ENCODE measurements around the gene DOCK4. TPM values are rescaled to one million over a fixed set of nuclear protein-coding genes. Genes with fewer than 3 reads are reported as not detected.

The DOCK4 gene
- polyA plus RNA-seq, 1 donor (not counting 4 experiments of a cell fraction or from before 2014, with no cell fraction given), result 13.9 TPM

DNA sequence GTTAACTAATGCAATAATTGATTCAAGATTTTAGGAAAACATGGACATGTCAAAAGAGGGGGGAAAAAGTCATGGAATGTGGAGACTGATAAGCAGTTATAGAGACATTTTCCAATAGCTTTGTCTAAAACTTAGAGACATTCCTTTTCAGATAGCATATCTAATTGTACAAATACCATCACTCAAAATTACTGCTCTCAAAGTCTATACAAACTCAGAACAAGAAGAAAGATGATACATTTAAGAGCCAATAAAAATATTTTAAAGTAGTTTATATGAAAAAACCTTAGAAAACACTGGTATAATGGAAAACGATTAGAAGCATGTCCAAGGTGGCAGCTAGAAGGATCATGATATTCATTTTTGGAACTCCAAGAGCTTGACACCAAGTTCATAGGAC, 146.5 kb downstream of the DOCK4 start:
- H4K20me1 ChIP-seq (ENCODE audit: control insufficient read depth, extremely low read depth, insufficient read depth, low read length), result no peaks in the 10 kb centered on the region
- no peaks in the 10 kb centered on the region for H3K36me3 ChIP-seq (ENCODE audit: control insufficient read depth in 2 of 2, extremely low read depth in 1 of 2, insufficient read depth in 2 of 2, low read length in 2 of 2)
- H3K27me3 ChIP-seq (ENCODE audit: control insufficient read depth, extremely low read depth, insufficient read depth, low read length), result no peaks in the 10 kb centered on the region
- dilution Hi-C loops (cut with MboI; ENCODE audit: extremely low pct_ligation_motif_present, low sequenced_read_pairs), result no loop called here
- no peaks in the 10 kb centered on the region for H3K4me1 ChIP-seq (ENCODE audit: control insufficient read depth, extremely low read depth, insufficient read depth, low read length)
- peaks cover 14% of the 10 kb centered on the region for H3K79me2 ChIP-seq (ENCODE audit: control insufficient read depth, insufficient read depth, low read length)
- DNase-seq (ENCODE audit: low read depth, low spot score) (no peak), FAIRE-seq (no peak)
- H3K4me3 ChIP-seq (ENCODE audit: control insufficient read depth in 2 of 3, extremely low read depth in 1 of 3, insufficient read depth in 2 of 3, low read depth in 1 of 3, low read length in 3 of 3), result no peak overlapping the region
- no peak overlapping the region for H3K27ac ChIP-seq (ENCODE audit: control insufficient read depth, insufficient read depth, low read length)
- no peak overlapping the region for H3K9ac ChIP-seq (ENCODE audit: control insufficient read depth, extremely low read depth, insufficient read depth, low read length)
- no peak overlapping the region for H2AFZ ChIP-seq (ENCODE audit: control insufficient read depth, low read length)
- H3K9me3 ChIP-seq (ENCODE audit: control insufficient read depth, low read depth, low read length), result no peaks in the 10 kb centered on the region
- H3K9me1 ChIP-seq (ENCODE audit: control insufficient read depth, extremely low read depth, insufficient read depth, low read length), result no peaks in the 10 kb centered on the region
- no peak for TF ChIP-seq EZH2 (IDR thresholded peaks at IDR 0.05; ENCODE audit: low read length)
- TF ChIP-seq, protein P1, sequence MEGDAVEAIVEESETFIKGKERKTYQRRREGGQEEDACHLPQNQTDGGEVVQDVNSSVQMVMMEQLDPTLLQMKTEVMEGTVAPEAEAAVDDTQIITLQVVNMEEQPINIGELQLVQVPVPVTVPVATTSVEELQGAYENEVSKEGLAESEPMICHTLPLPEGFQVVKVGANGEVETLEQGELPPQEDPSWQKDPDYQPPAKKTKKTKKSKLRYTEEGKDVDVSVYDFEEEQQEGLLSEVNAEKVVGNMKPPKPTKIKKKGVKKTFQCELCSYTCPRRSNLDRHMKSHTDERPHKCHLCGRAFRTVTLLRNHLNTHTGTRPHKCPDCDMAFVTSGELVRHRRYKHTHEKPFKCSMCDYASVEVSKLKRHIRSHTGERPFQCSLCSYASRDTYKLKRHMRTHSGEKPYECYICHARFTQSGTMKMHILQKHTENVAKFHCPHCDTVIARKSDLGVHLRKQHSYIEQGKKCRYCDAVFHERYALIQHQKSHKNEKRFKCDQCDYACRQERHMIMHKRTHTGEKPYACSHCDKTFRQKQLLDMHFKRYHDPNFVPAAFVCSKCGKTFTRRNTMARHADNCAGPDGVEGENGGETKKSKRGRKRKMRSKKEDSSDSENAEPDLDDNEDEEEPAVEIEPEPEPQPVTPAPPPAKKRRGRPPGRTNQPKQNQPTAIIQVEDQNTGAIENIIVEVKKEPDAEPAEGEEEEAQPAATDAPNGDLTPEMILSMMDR (optimal IDR thresholded peaks at IDR 0.05 in 1 of 3, IDR thresholded peaks at IDR 0.05 in 1 of 3, conservative IDR thresholded peaks at IDR 0.05 in 1 of 3; ENCODE audit: extremely low read depth in 1 of 3, insufficient read depth in 2 of 3, low read length in 3 of 3), result no peak
- H3K4me2 ChIP-seq (ENCODE audit: control insufficient read depth, extremely low read depth, insufficient read depth, low read depth, low read length), result no peak overlapping the region

DNA sequence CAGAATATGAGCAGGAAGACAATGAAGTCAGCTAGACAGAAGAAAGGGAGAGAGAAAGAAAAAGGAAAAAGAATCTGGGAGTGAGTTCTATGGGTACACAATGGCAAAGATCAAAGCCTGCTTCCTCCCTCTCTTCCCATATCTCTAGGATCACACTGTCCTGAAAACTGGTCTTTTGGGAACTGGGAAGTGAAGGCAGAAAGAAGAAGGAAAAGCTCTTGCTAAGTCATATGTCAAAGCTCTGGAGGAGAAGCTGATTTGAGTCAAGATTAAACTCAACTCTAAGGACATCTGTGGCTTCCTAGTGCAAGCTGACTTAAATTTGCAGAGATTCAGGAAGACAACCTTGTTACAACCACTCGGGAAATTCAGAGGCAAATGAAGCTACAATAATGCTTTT, 147.5 kb downstream of the DOCK4 start:
- Histone ChIP-seq H3K36me3 (ENCODE audit: control insufficient read depth in 2 of 2, extremely low read depth in 1 of 2, insufficient read depth in 2 of 2, low read length in 2 of 2) (no peaks in the 10 kb centered on the region), H3K4me2 (ENCODE audit: control insufficient read depth, extremely low read depth, insufficient read depth, low read depth, low read length) (no peak overlapping the region), H3K9me3 (ENCODE audit: control insufficient read depth, low read depth, low read length) (no peaks in the 10 kb centered on the region), H3K79me2 (ENCODE audit: control insufficient read depth, insufficient read depth, low read length) (peaks cover 14% of the 10 kb centered on the region), H3K9me1 (ENCODE audit: control insufficient read depth, extremely low read depth, insufficient read depth, low read length) (no peaks in the 10 kb centered on the region), H4K20me1 (ENCODE audit: control insufficient read depth, extremely low read depth, insufficient read depth, low read length) (no peaks in the 10 kb centered on the region), H3K27ac (ENCODE audit: control insufficient read depth, insufficient read depth, low read length) (no peak overlapping the region), H2AFZ (ENCODE audit: control insufficient read depth, low read length) (no peak overlapping the region), H3K9ac (ENCODE audit: control insufficient read depth, extremely low read depth, insufficient read depth, low read length) (no peak overlapping the region), H3K4me1 (ENCODE audit: control insufficient read depth, extremely low read depth, insufficient read depth, low read length) (no peaks in the 10 kb centered on the region), H3K27me3 (ENCODE audit: control insufficient read depth, extremely low read depth, insufficient read depth, low read length) (no peaks in the 10 kb centered on the region), H3K4me3 (ENCODE audit: control insufficient read depth in 2 of 3, extremely low read depth in 1 of 3, insufficient read depth in 2 of 3, low read depth in 1 of 3, low read length in 3 of 3) (no peak overlapping the region)
- no peak for DNase-seq (ENCODE audit: low read depth, low spot score)
- no peak for TF ChIP-seq EZH2 (IDR thresholded peaks at IDR 0.05; ENCODE audit: low read length)
- TF ChIP-seq, protein P1 (optimal IDR thresholded peaks at IDR 0.05 in 1 of 3, IDR thresholded peaks at IDR 0.05 in 1 of 3, conservative IDR thresholded peaks at IDR 0.05 in 1 of 3; ENCODE audit: extremely low read depth in 1 of 3, insufficient read depth in 2 of 3, low read length in 3 of 3), result no peak
- no peak for FAIRE-seq
- dilution Hi-C loops (cut with MboI; ENCODE audit: extremely low pct_ligation_motif_present, low sequenced_read_pairs), result no loop called here
